Endothelial cell of umbilical vein (primary cell): ENCODE measurements around the gene ATP10B. TPM values are rescaled to one million over a fixed set of nuclear protein-coding genes. Genes with fewer than 3 reads are reported as not detected.

Experiments used
- BruUV-seq: library from RNA; stranded (reverse); fragments of 400-500 nt; replicated peaks from 2 replicates; lab custom pipeline; 2021; lab: Mats Ljungman, UMichigan
- CTCF ChIA-PET: fragments of 300-600, 350-600 bp; sonication (Branson Sonifier 250); formaldehyde crosslinking; loops from one replicate; lab custom pipeline; 2021; ENCODE audit warnings: antibody characterized with exemption, inconsistent platforms; lab: Charles Lee
- POLR2A ChIA-PET: fragments of 300-600, 350-600 bp; sonication (Branson Sonifier 250); formaldehyde crosslinking; loops from one replicate; lab custom pipeline; 2021; ENCODE audit warnings: antibody characterized with exemption, inconsistent platforms; lab: Charles Lee
- DNase-seq: peaks from one replicate; pipeline ENCODE4 v3.0.0-alpha.2; 2011; ENCODE audit warnings: low read depth, low spot score
- FAIRE-seq: peaks from 2 replicates; lab custom pipeline; 2011; peaks lifted over from hg19 to GRCh38; lab: Jason Lieb, UNC
- H2AFZ ChIP-seq: 2 replicates; pipeline ENCODE4 v1.6.0; 2012; ENCODE audit warnings: low read depth, low read length, control low read depth, inconsistent platforms
- H3K27ac ChIP-seq: 2 replicates; pipeline ENCODE4 v1.5.1; 2011; ENCODE audit warnings: low read depth, mild to moderate bottlenecking, control low read depth, low read length, moderate library complexity; ENCODE audit not compliant: insufficient read depth
- H3K27me3 ChIP-seq, 2 experiments: 2 replicates each; pipeline versions ENCODE4 v1.6.0 to v1.6.1; 2011; ENCODE audit warnings: low read length in 2 of 2, mixed read lengths in 1 of 2; ENCODE audit not compliant: control insufficient read depth in 2 of 2, insufficient read depth in 2 of 2
- H3K36me3 ChIP-seq, 2 experiments: 2 replicates in 1 of 2; 3 replicates in 1 of 2; pipeline ENCODE4 v1.5.1; 2011; ENCODE audit warnings: low read length in 2 of 2, mild to moderate bottlenecking in 1 of 2, moderate library complexity in 1 of 2; ENCODE audit not compliant: control insufficient read depth in 2 of 2, insufficient read depth in 2 of 2; ENCODE audit errors: extremely low read depth in 1 of 2
- H3K4me1 ChIP-seq: 3 replicates; pipeline ENCODE4 v1.5.1; 2011; ENCODE audit warnings: mild to moderate bottlenecking, low read length; ENCODE audit not compliant: control insufficient read depth, insufficient read depth; ENCODE audit errors: extremely low read depth
- H3K4me2 ChIP-seq: 2 replicates; pipeline ENCODE4 v1.6.1; 2011; ENCODE audit warnings: low read length, control low read depth, mixed read lengths; ENCODE audit not compliant: insufficient read depth
- H3K4me3 ChIP-seq, 3 experiments: fragments of 200-600 bp in 1 of 3; sonication (generic), shearing (Covaris generic) in 1 of 3; replicated peaks in 1 of 3; 2 replicates each; pipeline ENCODE4 v1.5.1; 2011 to 2016; ENCODE audit warnings: control low read depth in 3 of 3, low read length in 3 of 3, mild to moderate bottlenecking in 2 of 3, inconsistent platforms in 1 of 3, low read depth in 1 of 3, moderate library complexity in 1 of 3; ENCODE audit not compliant: insufficient read depth in 1 of 3
- H3K79me2 ChIP-seq: 2 replicates; pipeline ENCODE4 v1.6.0; 2012; ENCODE audit warnings: low read length, inconsistent platforms; ENCODE audit not compliant: control insufficient read depth, insufficient read depth
- H3K9ac ChIP-seq: replicated peaks from 2 replicates; pipeline ENCODE3; 2011; ENCODE audit warnings: low read length, control low read depth; ENCODE audit not compliant: insufficient read depth; ENCODE audit errors: extremely low read depth
- H3K9me1 ChIP-seq: replicated peaks from 3 replicates; pipeline ENCODE4 v1.6.0; 2011; ENCODE audit warnings: mild to moderate bottlenecking, low read length; ENCODE audit not compliant: control insufficient read depth, insufficient read depth; ENCODE audit errors: extremely low read depth
- H3K9me3 ChIP-seq: replicated peaks from 2 replicates; pipeline ENCODE4 v1.5.1; 2012; ENCODE audit warnings: low read length, inconsistent platforms; ENCODE audit not compliant: control insufficient read depth, insufficient read depth
- H4K20me1 ChIP-seq: replicated peaks from 2 replicates; pipeline ENCODE3; 2011; ENCODE audit warnings: mild to moderate bottlenecking, low read length; ENCODE audit not compliant: control insufficient read depth, insufficient read depth; ENCODE audit errors: extremely low read depth
- EZH2 ChIP-seq: IDR thresholded peaks from 2 replicates; pipeline ENCODE4 v1.6.1; 2012; ENCODE audit warnings: borderline replicate concordance, low read depth, mild to moderate bottlenecking, moderate library complexity, low read length, inconsistent platforms; ENCODE audit not compliant: severe bottlenecking
- FOS ChIP-seq: IDR thresholded peaks from 2 replicates; pipeline ENCODE4 v1.6.1; 2011; ENCODE audit warnings: mild to moderate bottlenecking, low read length, moderate library complexity, borderline replicate concordance; ENCODE audit not compliant: insufficient read depth
- GATA2 ChIP-seq: IDR thresholded peaks from 2 replicates; pipeline ENCODE4 v1.7.0; 2011; ENCODE audit warnings: low read depth, mild to moderate bottlenecking, moderate library complexity, mixed read lengths, low read length; ENCODE audit not compliant: insufficient read length, insufficient read depth
- JUN ChIP-seq: IDR thresholded peaks from 2 replicates; pipeline ENCODE4 v1.6.1; 2011; ENCODE audit warnings: borderline replicate concordance, low read depth; ENCODE audit not compliant: insufficient read length, insufficient read depth
- MYC ChIP-seq: IDR thresholded peaks from one replicate; pipeline ENCODE4 v1.6.1; 2011; ENCODE audit warnings: mild to moderate bottlenecking, low read depth, low read length
- POLR2A ChIP-seq: IDR thresholded peaks from 2 replicates; pipeline ENCODE4 v1.6.1; 2012; ENCODE audit warnings: low read depth, mild to moderate bottlenecking, control low read depth, low read length
- POLR2AphosphoS5 ChIP-seq: IDR thresholded peaks from 2 replicates; pipeline ENCODE4 v1.6.1; 2012; ENCODE audit warnings: low read depth, mild to moderate bottlenecking, control low read depth, low read length, moderate library complexity; ENCODE audit not compliant: insufficient read depth
- dilution Hi-C: fragments of 300-500 bp; cut with MboI; formaldehyde crosslinking; loops from one replicate; pipeline ENCODE4 v1.15.0; 2019; ENCODE audit warnings: low sequenced_read_pairs; ENCODE audit not compliant: extremely low pct_ligation_motif_present
- intact Hi-C: fragments of 100-400 bp; cut with micrococcal nuclease; formaldehyde crosslinking; loops from one replicate; pipeline ENCODE4 v1.10.0; 2022
- polyA plus RNA-seq, 4 experiments: library from polyadenylated mRNA; depleted of rRNA in 3 of 4; stranded (reverse) in 3 of 4; unstranded in 1 of 4; fragments of >200 nt; gene quantifications; 2 replicates each; pipeline versions ENCODE4 v1.2.1 to v1.2.3, GENCODE V29; 2011 to 2012; ENCODE audit warnings: missing spikeins in 1 of 4
- total RNA-seq: library from RNA; stranded (reverse); gene quantifications from 2 replicates; pipeline ENCODE4 v1.2.3, GENCODE V29; 2021
- TF ChIP-seq, protein P1 (sequence below), 2 donors: IDR thresholded peaks; 1 replicate in 1 of 2; 2 replicates in 1 of 2; pipeline ENCODE4 v1.5.1; 2011; ENCODE audit warnings: low read length in 2 of 2, mild to moderate bottlenecking in 2 of 2, moderate library complexity in 2 of 2, control low read depth in 1 of 2, inconsistent platforms in 1 of 2, low read depth in 1 of 2; ENCODE audit not compliant: insufficient read depth in 1 of 2; ENCODE audit errors: extremely low read depth in 1 of 2
- TF ChIP-seq, protein P2 (sequence below): IDR thresholded peaks from 2 replicates; pipeline ENCODE4 v1.6.1; 2011; ENCODE audit not compliant: insufficient read depth, insufficient read length

ATP10B gene
- total and polyA plus RNA-seq, 2 donors (not counting 3 experiments of a cell fraction or from before 2014, with no cell fraction given) = not detected

DNA sequence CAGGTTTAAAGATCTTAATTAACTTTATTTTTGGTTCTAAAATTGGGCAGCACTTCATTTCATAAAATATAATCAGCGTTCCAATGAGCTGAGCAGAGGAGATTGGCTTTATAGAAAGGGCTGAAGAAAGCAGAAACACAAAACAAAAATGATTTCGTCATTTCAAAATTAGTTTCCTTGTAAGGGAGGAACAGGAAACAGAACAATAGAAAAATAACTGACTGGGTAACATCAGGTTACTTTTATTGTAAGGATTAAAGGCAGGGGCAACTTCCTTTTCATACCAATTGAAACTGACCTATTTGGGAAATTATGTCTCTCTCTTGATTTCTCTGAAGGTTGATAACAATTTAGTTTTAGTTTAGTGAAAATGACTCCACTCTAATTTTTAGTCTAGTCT lies 157.1 kb downstream of the ATP10B start:
- no peaks in the 10 kb centered on the region for H3K36me3 ChIP-seq
- H3K27me3 ChIP-seq = no peaks in the 10 kb centered on the region
- no peak overlapping the region for H3K27ac ChIP-seq
- H3K4me1 ChIP-seq = no peaks in the 10 kb centered on the region
- no peak overlapping the region for H2AFZ ChIP-seq
- DNase-seq (no peak), FAIRE-seq (no peak)
- no peaks in the 10 kb centered on the region for H3K9me3 ChIP-seq
- no peak overlapping the region for H3K4me3 ChIP-seq
- TF ChIP-seq FOS (no peak), EZH2 (no peak), POLR2A (no peak), MYC (no peak), JUN (no peak), GATA2 (no peak), POLR2AphosphoS5 (no peak)
- TF ChIP-seq, protein P1, sequence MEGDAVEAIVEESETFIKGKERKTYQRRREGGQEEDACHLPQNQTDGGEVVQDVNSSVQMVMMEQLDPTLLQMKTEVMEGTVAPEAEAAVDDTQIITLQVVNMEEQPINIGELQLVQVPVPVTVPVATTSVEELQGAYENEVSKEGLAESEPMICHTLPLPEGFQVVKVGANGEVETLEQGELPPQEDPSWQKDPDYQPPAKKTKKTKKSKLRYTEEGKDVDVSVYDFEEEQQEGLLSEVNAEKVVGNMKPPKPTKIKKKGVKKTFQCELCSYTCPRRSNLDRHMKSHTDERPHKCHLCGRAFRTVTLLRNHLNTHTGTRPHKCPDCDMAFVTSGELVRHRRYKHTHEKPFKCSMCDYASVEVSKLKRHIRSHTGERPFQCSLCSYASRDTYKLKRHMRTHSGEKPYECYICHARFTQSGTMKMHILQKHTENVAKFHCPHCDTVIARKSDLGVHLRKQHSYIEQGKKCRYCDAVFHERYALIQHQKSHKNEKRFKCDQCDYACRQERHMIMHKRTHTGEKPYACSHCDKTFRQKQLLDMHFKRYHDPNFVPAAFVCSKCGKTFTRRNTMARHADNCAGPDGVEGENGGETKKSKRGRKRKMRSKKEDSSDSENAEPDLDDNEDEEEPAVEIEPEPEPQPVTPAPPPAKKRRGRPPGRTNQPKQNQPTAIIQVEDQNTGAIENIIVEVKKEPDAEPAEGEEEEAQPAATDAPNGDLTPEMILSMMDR (IDR thresholded peaks at IDR 0.05; ENCODE audit: extremely low read depth in 1 of 2, insufficient read depth in 1 of 2, low read depth in 1 of 2, low read length in 2 of 2) = no peak
- TF ChIP-seq, protein P2, sequence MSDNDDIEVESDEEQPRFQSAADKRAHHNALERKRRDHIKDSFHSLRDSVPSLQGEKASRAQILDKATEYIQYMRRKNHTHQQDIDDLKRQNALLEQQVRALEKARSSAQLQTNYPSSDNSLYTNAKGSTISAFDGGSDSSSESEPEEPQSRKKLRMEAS = no peak
- intact Hi-C loops = no loop called here
- no peak overlapping the region for H3K4me2 ChIP-seq
- POLR2A ChIA-PET = no interaction called here
- CTCF ChIA-PET = no interaction called here
- no TSS peak for BruUV-seq
- no peaks in the 10 kb centered on the region for H3K79me2 ChIP-seq
- no peak overlapping the region for H3K9ac ChIP-seq
- H3K9me1 ChIP-seq = no peaks in the 10 kb centered on the region
- dilution Hi-C loops = no loop called here
- no peaks in the 10 kb centered on the region for H4K20me1 ChIP-seq
